HEK293 (cell line): ENCODE measurements around the gene ITSN2.

Experiments
- CTCF ChIA-PET: fragments of 350-600 bp; formaldehyde crosslinking; extraction: SDS; loops from one replicate; lab custom pipeline; 2021; ENCODE audit warnings: antibody characterized with exemption; lab: Yijun Ruan, JAX
- POLR2A ChIA-PET: fragments of 300-600 bp; formaldehyde crosslinking; extraction: SDS; loops from one replicate; lab custom pipeline; 2020; ENCODE audit warnings: antibody characterized with exemption, inconsistent platforms; lab: Yijun Ruan, JAX
- H3K27ac ChIP-seq: fragments of 200-500 bp; sonication (Bioruptor generic); 2 replicates; pipeline ENCODE4 v1.5.1; 2014; ENCODE audit warnings: low read depth, low read length, control low read depth, inconsistent platforms; ENCODE audit errors: extremely low read depth
- H3K36me3 ChIP-seq, 2 experiments: fragments of 200-500 bp in 1 of 2; sonication (Bioruptor generic) in 1 of 2; 1 replicate in 1 of 2; 2 replicates in 1 of 2; pipeline ENCODE4 v1.5.1; 2014 to 2017; ENCODE audit warnings: inconsistent platforms in 2 of 2, low read length in 2 of 2; ENCODE audit not compliant: control insufficient read depth in 2 of 2, insufficient read depth in 1 of 2
- H3K4me1 ChIP-seq: fragments of 200-500 bp; sonication (Bioruptor generic); 2 replicates; pipeline ENCODE4 v1.5.1; 2014; ENCODE audit warnings: mild to moderate bottlenecking, low read length, inconsistent platforms; ENCODE audit not compliant: control insufficient read depth, insufficient read depth
- H3K4me3 ChIP-seq: 2 replicates; pipeline ENCODE4 v1.5.1; 2011; ENCODE audit warnings: low read depth, mild to moderate bottlenecking, control low read depth, low read length, moderate library complexity
- H3K9me3 ChIP-seq: fragments of 200-500 bp; sonication (Bioruptor generic); 2 replicates; pipeline ENCODE4 v1.5.1; 2014; ENCODE audit warnings: low read depth, low read length, inconsistent platforms; ENCODE audit not compliant: control insufficient read depth, insufficient read depth
- BCL11A ChIP-seq: fragments of 450-650 bp; formaldehyde crosslinking; IDR thresholded peaks from 2 replicates; pipeline ENCODE4 v1.5.1; 2016; ENCODE audit warnings: low read depth, missing biosample characterization, missing genetic modification characterization
- GLI4 ChIP-seq: fragments of 450-650 bp; formaldehyde crosslinking; IDR thresholded peaks from 2 replicates; pipeline ENCODE4 v1.5.1; 2016; ENCODE audit warnings: missing biosample characterization, missing genetic modification characterization
- HOXC10 ChIP-seq: sonication (generic); formaldehyde crosslinking; IDR thresholded peaks from 2 replicates; pipeline ENCODE4 v1.8.1; 2023; ENCODE audit warnings: mild to moderate bottlenecking, missing genetic modification reagents
- SCRT1 ChIP-seq: fragments of 450-650 bp; formaldehyde crosslinking; IDR thresholded peaks from 2 replicates; pipeline ENCODE4 v1.5.1; 2016; ENCODE audit warnings: missing biosample characterization, missing genetic modification characterization, borderline replicate concordance
- SP3 ChIP-seq: fragments of 450-650 bp; formaldehyde crosslinking; IDR thresholded peaks from 2 replicates; pipeline ENCODE4 v1.5.1; 2016; ENCODE audit warnings: missing biosample characterization, missing genetic modification characterization
- ZBTB21 ChIP-seq: fragments of 450-650 bp; formaldehyde crosslinking; IDR thresholded peaks from 2 replicates; pipeline ENCODE4 v1.5.1; 2017; ENCODE audit warnings: missing biosample characterization, missing genetic modification characterization
- ZBTB8A ChIP-seq: fragments of 450-650 bp; formaldehyde crosslinking; IDR thresholded peaks from 2 replicates; pipeline ENCODE4 v1.5.1; 2016; ENCODE audit warnings: missing biosample characterization, missing genetic modification characterization
- ZNF10 ChIP-seq: fragments of 450-650 bp; formaldehyde crosslinking; IDR thresholded peaks from 2 replicates; pipeline ENCODE4 v1.5.1; 2017; ENCODE audit warnings: missing biosample characterization, missing genetic modification characterization
- ZNF112 ChIP-seq: fragments of 450-650 bp; formaldehyde crosslinking; IDR thresholded peaks from 2 replicates; pipeline ENCODE4 v1.5.0; 2017; ENCODE audit warnings: missing biosample characterization, missing genetic modification characterization
- ZNF114 ChIP-seq: fragments of 450-650 bp; formaldehyde crosslinking; IDR thresholded peaks from 2 replicates; pipeline ENCODE4 v1.5.0; 2017; ENCODE audit warnings: missing biosample characterization, missing genetic modification characterization
- ZNF121 ChIP-seq: fragments of 450-650 bp; formaldehyde crosslinking; IDR thresholded peaks from 2 replicates; pipeline ENCODE4 v1.5.1; 2016; ENCODE audit warnings: missing biosample characterization, missing genetic modification characterization
- ZNF350 ChIP-seq: fragments of 450-650 bp; formaldehyde crosslinking; IDR thresholded peaks from 2 replicates; pipeline ENCODE4 v1.5.0; 2017; ENCODE audit warnings: missing biosample characterization, mild to moderate bottlenecking, missing genetic modification characterization
- ZNF501 ChIP-seq: fragments of 450-650 bp; formaldehyde crosslinking; IDR thresholded peaks from 2 replicates; pipeline ENCODE4 v1.5.1; 2016; ENCODE audit warnings: missing biosample characterization, missing genetic modification characterization
- ZNF521 ChIP-seq: fragments of 450-650 bp; formaldehyde crosslinking; IDR thresholded peaks from 2 replicates; pipeline ENCODE4 v1.5.1; 2017; ENCODE audit warnings: missing biosample characterization, mild to moderate bottlenecking, missing genetic modification characterization
- ZNF561 ChIP-seq: fragments of 450-650 bp; IDR thresholded peaks from 2 replicates; pipeline ENCODE4 v1.5.1; 2018; ENCODE audit warnings: missing biosample characterization, missing genetic modification characterization, borderline replicate concordance
- ZNF747 ChIP-seq: fragments of 450-650 bp; formaldehyde crosslinking; IDR thresholded peaks from 2 replicates; pipeline ENCODE4 v1.5.1; 2016; ENCODE audit warnings: missing biosample characterization, missing genetic modification characterization
- ZNF785 ChIP-seq: fragments of 450-650 bp; formaldehyde crosslinking; IDR thresholded peaks from 2 replicates; pipeline ENCODE4 v1.5.1; 2016; ENCODE audit warnings: missing biosample characterization, missing genetic modification characterization
- ZNF837 ChIP-seq: fragments of 450-650 bp; formaldehyde crosslinking; IDR thresholded peaks from 2 replicates; pipeline ENCODE4 v1.5.1; 2016; ENCODE audit warnings: missing biosample characterization, missing genetic modification characterization
- TF ChIP-seq, protein P1 (sequence below): fragments of 450-650 bp; formaldehyde crosslinking; IDR thresholded peaks from 2 replicates; pipeline ENCODE4 v1.5.1; 2016; ENCODE audit warnings: missing biosample characterization, missing genetic modification characterization
- TF ChIP-seq, protein P2 (sequence below): fragments of 450-650 bp; formaldehyde crosslinking; IDR thresholded peaks from 2 replicates; pipeline ENCODE4 v1.5.1; 2016; ENCODE audit warnings: missing biosample characterization, missing genetic modification characterization

Gene ITSN2

DNA sequence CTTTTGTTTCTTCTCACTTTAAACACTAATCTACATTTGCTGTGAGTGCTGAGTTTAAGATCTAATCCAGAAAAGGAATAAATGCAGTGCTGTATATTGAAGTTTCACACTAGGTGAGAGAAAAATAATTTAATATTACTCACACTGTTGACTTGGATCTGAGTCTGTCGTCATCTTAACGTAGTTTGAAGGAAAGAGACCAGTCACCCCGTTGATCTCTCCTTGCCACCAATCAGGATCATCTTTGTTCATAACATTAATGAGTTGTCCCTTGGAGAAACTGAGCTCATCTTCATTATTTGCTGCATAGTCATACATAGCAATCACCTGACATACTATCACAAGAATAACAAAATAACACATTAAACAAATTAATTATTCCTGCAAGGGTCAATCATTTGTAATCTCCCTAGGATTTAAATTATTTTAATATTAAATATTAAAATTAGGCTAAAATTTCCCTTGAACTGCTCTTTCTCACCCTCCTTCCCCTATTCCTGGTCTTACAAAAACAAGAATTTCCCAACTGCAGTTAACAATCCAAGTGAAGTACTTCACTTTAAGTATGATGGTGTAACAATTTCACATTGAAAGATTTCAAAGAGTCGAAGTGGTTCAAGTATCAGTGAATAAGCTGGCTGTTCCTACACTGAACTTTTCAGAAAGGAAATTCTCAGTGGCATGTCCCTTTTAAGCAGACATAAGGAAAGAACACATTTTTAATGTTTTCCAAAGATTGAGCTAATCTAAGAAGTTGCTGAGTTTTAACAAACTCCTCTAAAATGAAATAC is 114.2 kb downstream of the ITSN2 start:
- CTCF ChIA-PET = interaction anchor here (0.7 kb wide), 2 partner anchors 12 to 46 kb away, joined by 3 to 4 read pairs; no protein-coding TSS in a partner anchor
- H3K27ac ChIP-seq = no peak overlapping the region
- no peak overlapping the region for H3K4me3 ChIP-seq
- H3K4me1 ChIP-seq = no peaks in the 10 kb centered on the region
- POLR2A ChIA-PET = no interaction called here
- no peaks in the 10 kb centered on the region for H3K9me3 ChIP-seq
- H3K36me3 ChIP-seq = peaks cover 10 to 28% of the 10 kb centered on the region in 2 experiments
- TF ChIP-seq ZBTB21 (no peak), HOXC10 (CRISPR knock-in tag) (no peak), ZNF561 (tag by site-specific recombination) (no peak), ZNF747 (tag by site-specific recombination) (no peak), ZNF114 (tag by site-specific recombination) (no peak), ZBTB8A (tag by site-specific recombination) (no peak), ZNF501 (tag by site-specific recombination) (no peak), ZNF837 (tag by site-specific recombination) (no peak), ZNF121 (tag by site-specific recombination) (no peak), ZNF350 (tag by site-specific recombination) (no peak), BCL11A (tag by site-specific recombination) (no peak)
- TF ChIP-seq, protein P1, sequence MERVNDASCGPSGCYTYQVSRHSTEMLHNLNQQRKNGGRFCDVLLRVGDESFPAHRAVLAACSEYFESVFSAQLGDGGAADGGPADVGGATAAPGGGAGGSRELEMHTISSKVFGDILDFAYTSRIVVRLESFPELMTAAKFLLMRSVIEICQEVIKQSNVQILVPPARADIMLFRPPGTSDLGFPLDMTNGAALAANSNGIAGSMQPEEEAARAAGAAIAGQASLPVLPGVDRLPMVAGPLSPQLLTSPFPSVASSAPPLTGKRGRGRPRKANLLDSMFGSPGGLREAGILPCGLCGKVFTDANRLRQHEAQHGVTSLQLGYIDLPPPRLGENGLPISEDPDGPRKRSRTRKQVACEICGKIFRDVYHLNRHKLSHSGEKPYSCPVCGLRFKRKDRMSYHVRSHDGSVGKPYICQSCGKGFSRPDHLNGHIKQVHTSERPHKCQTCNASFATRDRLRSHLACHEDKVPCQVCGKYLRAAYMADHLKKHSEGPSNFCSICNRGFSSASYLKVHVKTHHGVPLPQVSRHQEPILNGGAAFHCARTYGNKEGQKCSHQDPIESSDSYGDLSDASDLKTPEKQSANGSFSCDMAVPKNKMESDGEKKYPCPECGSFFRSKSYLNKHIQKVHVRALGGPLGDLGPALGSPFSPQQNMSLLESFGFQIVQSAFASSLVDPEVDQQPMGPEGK (tag by site-specific recombination) = no peak

DNA sequence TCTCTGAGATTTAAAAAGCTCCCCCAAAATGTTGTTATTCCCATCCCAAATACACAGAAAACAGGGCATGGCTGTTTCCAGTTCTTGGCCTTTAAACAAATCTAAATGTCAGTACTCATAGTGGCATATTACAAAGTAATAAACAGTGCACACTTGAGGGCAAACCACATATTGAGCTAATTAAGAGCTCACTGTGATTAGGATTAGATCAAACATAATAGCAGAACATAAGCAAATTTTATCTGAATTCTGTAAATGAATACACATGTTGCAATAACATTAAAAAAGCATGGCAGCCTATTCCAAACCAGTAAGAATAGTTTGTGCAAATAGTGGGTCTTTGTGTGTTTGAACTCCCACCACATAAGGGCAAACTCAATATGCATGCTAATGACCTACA is 118.8 kb downstream of the ITSN2 start:
- peaks cover 10 to 14% of the 10 kb centered on the region in 2 experiments for H3K36me3 ChIP-seq
- ChIA-PET POLR2A (no interaction called here), CTCF (interaction anchor here (0.6 kb wide), 2 partner anchors 427 to 606 kb away, joined by 5 read pairs; no protein-coding TSS in a partner anchor)
- H3K4me1 ChIP-seq = peaks cover 4% of the 10 kb centered on the region
- H3K4me3 ChIP-seq = no peak overlapping the region
- no peak for TF ChIP-seq ZNF521 (tag by site-specific recombination)
- TF ChIP-seq ZNF785 (tag by site-specific recombination) = no peak
- no peak for TF ChIP-seq SCRT1 (tag by site-specific recombination)
- TF ChIP-seq GLI4 (tag by site-specific recombination) = no peak
- no peak for TF ChIP-seq ZNF10 (tag by site-specific recombination)
- no peak for TF ChIP-seq ZNF112 (tag by site-specific recombination)
- TF ChIP-seq, protein P2, sequence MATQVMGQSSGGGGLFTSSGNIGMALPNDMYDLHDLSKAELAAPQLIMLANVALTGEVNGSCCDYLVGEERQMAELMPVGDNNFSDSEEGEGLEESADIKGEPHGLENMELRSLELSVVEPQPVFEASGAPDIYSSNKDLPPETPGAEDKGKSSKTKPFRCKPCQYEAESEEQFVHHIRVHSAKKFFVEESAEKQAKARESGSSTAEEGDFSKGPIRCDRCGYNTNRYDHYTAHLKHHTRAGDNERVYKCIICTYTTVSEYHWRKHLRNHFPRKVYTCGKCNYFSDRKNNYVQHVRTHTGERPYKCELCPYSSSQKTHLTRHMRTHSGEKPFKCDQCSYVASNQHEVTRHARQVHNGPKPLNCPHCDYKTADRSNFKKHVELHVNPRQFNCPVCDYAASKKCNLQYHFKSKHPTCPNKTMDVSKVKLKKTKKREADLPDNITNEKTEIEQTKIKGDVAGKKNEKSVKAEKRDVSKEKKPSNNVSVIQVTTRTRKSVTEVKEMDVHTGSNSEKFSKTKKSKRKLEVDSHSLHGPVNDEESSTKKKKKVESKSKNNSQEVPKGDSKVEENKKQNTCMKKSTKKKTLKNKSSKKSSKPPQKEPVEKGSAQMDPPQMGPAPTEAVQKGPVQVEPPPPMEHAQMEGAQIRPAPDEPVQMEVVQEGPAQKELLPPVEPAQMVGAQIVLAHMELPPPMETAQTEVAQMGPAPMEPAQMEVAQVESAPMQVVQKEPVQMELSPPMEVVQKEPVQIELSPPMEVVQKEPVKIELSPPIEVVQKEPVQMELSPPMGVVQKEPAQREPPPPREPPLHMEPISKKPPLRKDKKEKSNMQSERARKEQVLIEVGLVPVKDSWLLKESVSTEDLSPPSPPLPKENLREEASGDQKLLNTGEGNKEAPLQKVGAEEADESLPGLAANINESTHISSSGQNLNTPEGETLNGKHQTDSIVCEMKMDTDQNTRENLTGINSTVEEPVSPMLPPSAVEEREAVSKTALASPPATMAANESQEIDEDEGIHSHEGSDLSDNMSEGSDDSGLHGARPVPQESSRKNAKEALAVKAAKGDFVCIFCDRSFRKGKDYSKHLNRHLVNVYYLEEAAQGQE (tag by site-specific recombination) = no peak
- TF ChIP-seq SP3 (tag by site-specific recombination) = no peak
- no peaks in the 10 kb centered on the region for H3K9me3 ChIP-seq
- no peak overlapping the region for H3K27ac ChIP-seq
